HepG2 (cell line): Measurements from ENCODE around the gene ZNF629.

Experiments
- GABPA ChIP-seq, 2 experiments: IDR thresholded peaks; 2 replicates each; pipeline ENCODE4 v1.6.1; 2011 to 2016; ENCODE audit warnings: low read depth in 2 of 2, low read length in 1 of 2, missing biosample characterization in 1 of 2, missing genetic modification characterization in 1 of 2
- ZNF878 ChIP-seq: sonication (generic); formaldehyde crosslinking; IDR thresholded peaks from 2 replicates; pipeline ENCODE4 v1.8.1; 2023; ENCODE audit warnings: mild to moderate bottlenecking, missing genetic modification reagents, moderate library complexity

DNA sequence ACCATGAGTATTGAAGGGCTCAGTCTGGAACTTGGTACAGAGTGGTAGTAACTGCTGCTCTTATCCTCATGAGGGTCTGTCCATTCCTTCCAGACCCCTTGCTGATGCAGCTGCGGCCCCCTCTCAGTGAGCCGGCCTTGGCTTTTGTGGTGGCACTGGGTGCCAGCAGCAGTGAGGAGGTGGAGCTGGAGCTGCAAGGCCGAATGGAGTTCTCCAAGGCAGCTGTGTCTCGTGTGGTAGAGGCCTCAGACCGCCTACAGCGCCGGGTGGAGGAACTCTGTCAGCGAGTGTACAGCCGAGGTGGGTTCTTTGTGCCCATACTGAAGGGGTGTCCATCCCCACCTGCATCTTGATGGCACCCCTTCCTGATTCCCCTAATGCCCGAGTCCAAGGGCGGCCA is 22.9 kb downstream of the ZNF629 start:
- no peak for TF ChIP-seq GABPA (IDR thresholded peaks at IDR 0.05; ENCODE audit: low read depth, low read length)
- no peak for TF ChIP-seq GABPA (CRISPR knock-in tag; IDR thresholded peaks at IDR 0.05; ENCODE audit: low read depth)
- no peak for TF ChIP-seq ZNF878 (CRISPR knock-in tag)
